H1 (cell line): ENCODE results near the gene TPRN. TPM values are rescaled to one million over a fixed set of nuclear protein-coding genes. Genes with fewer than 3 reads are reported as not detected.
A peak's percentile ranks its signal among the peaks of the same experiment; 100 is the strongest.

ENCODE experiments used
- CTCF ChIA-PET: fragments of 300-600 bp; sonication (Branson Sonifier 250); formaldehyde crosslinking; loops from one replicate; lab custom pipeline; 2021; ENCODE audit not compliant: partially characterized antibody; lab: Charles Lee
- POLR2A ChIA-PET: fragments of 300-600 bp; sonication (Branson Sonifier 250); formaldehyde crosslinking; loops from one replicate; lab custom pipeline; 2021; ENCODE audit warnings: inconsistent platforms; ENCODE audit not compliant: partially characterized antibody; lab: Charles Lee
- DNase-seq, 2 experiments: peaks; one replicate each; pipeline versions ENCODE4 v3.0.0 to v3.0.0-alpha.2; 2010 to 2022; ENCODE audit warnings: low spot score in 2 of 2, low read depth in 1 of 2, mixed read lengths in 1 of 2
- FAIRE-seq: peaks from 2 replicates; lab custom pipeline; 2011; peaks lifted over from hg19 to GRCh38; lab: Jason Lieb, UNC
- H2AFZ ChIP-seq: 2 replicates; pipeline ENCODE4 v1.8.1; 2012; ENCODE audit warnings: low read length, inconsistent platforms
- H2AK5ac ChIP-seq: 2 replicates; pipeline ENCODE4 v1.6.1; 2013; ENCODE audit warnings: low read depth, low read length
- H2BK120ac ChIP-seq: replicated peaks from 2 replicates; pipeline ENCODE3; 2013; ENCODE audit warnings: low read depth, low read length, inconsistent platforms
- H2BK12ac ChIP-seq: 2 replicates; pipeline ENCODE4 v1.6.1; 2013; ENCODE audit warnings: low read depth, low read length
- H2BK15ac ChIP-seq: 2 replicates; pipeline ENCODE4 v1.6.1; 2013; ENCODE audit warnings: low read length
- H2BK20ac ChIP-seq: 2 replicates; pipeline ENCODE4 v1.6.1; 2013; ENCODE audit warnings: low read length
- H2BK5ac ChIP-seq: 2 replicates; pipeline ENCODE4 v1.6.1; 2013; ENCODE audit warnings: low read depth, low read length
- H3K14ac ChIP-seq: 2 replicates; pipeline ENCODE4 v1.6.1; 2013; ENCODE audit warnings: inconsistent platforms; ENCODE audit not compliant: insufficient read length
- H3K18ac ChIP-seq: 2 replicates; pipeline ENCODE4 v1.6.1; 2013; ENCODE audit warnings: low read length; ENCODE audit errors: extremely low read depth
- H3K23ac ChIP-seq: 2 replicates; pipeline ENCODE4 v1.6.1; 2013; ENCODE audit warnings: inconsistent platforms; ENCODE audit not compliant: insufficient read length
- H3K23me2 ChIP-seq: 2 replicates; pipeline ENCODE4 v1.6.1; 2013; ENCODE audit warnings: low read depth, low read length
- H3K27ac ChIP-seq: 2 replicates; pipeline ENCODE4 v1.6.1; 2011; ENCODE audit warnings: low read depth, low read length, inconsistent platforms
- H3K27me3 ChIP-seq, 4 experiments: replicated peaks in 1 of 4; 1 replicate in 1 of 4; 2 replicates in 3 of 4; pipeline versions ENCODE4 v1.6.1 to v1.8.1; 2011 to 2013; ENCODE audit warnings: low read length in 3 of 4, mild to moderate bottlenecking in 3 of 4, inconsistent platforms in 2 of 4, mixed read lengths in 2 of 4, moderate library complexity in 1 of 4; ENCODE audit not compliant: control insufficient read depth in 3 of 4, insufficient read depth in 3 of 4; ENCODE audit errors: extremely low read depth in 1 of 4
- H3K36me3 ChIP-seq, 4 experiments: 2 replicates each; pipeline versions ENCODE4 v1.6.1 to v1.8.1; 2011 to 2013; ENCODE audit warnings: mild to moderate bottlenecking in 4 of 4, low read length in 3 of 4, moderate library complexity in 2 of 4, control low read depth in 1 of 4, inconsistent platforms in 1 of 4; ENCODE audit not compliant: insufficient read depth in 4 of 4, control insufficient read depth in 2 of 4
- H3K4ac ChIP-seq: replicated peaks from 2 replicates; pipeline ENCODE3; 2013; ENCODE audit warnings: low read length, low read depth, mixed read lengths, inconsistent platforms; ENCODE audit not compliant: insufficient read length
- H3K4me1 ChIP-seq, 4 experiments: replicated peaks in 1 of 4; 1 replicate in 1 of 4; 2 replicates in 3 of 4; pipeline versions ENCODE4 v1.6.1 to v1.8.1; 2011 to 2013; ENCODE audit warnings: low read length in 3 of 4, inconsistent platforms in 2 of 4, mixed read lengths in 1 of 4; ENCODE audit not compliant: insufficient read depth in 4 of 4, control insufficient read depth in 3 of 4
- H3K4me2 ChIP-seq, 2 experiments: 2 replicates each; pipeline versions ENCODE4 v1.6.1 to v1.8.1; 2011 to 2013; ENCODE audit warnings: low read depth in 2 of 2, low read length in 2 of 2, control low read depth in 1 of 2, inconsistent platforms in 1 of 2, mild to moderate bottlenecking in 1 of 2; ENCODE audit not compliant: insufficient read depth in 1 of 2
- H3K4me3 ChIP-seq, 4 experiments: fragments of 200-600, 300-600 bp in 1 of 4; sonication (generic), shearing (Covaris generic), sonication (Bioruptor Twin) in 1 of 4; 2 replicates each; pipeline versions ENCODE4 v1.5.1 to v1.8.1; 2011 to 2016; ENCODE audit warnings: low read length in 4 of 4, low read depth in 3 of 4, control low read depth in 2 of 4, inconsistent platforms in 2 of 4, mild to moderate bottlenecking in 2 of 4, mixed read lengths in 1 of 4, moderate library complexity in 1 of 4; ENCODE audit not compliant: insufficient read depth in 2 of 4; ENCODE audit errors: extremely low read depth in 1 of 4
- H3K56ac ChIP-seq: replicated peaks from 2 replicates; pipeline ENCODE3; 2013; ENCODE audit warnings: low read depth, mild to moderate bottlenecking, mixed read lengths, low read length, inconsistent platforms; ENCODE audit not compliant: insufficient read length
- H3K79me1 ChIP-seq: 2 replicates; pipeline ENCODE4 v1.6.1; 2013; ENCODE audit warnings: low read depth, low read length, control low read depth
- H3K79me2 ChIP-seq, 2 experiments: 2 replicates each; pipeline versions ENCODE4 v1.6.1 to v1.8.1; 2012 to 2013; ENCODE audit warnings: low read length in 2 of 2, mild to moderate bottlenecking in 2 of 2, inconsistent platforms in 1 of 2; ENCODE audit not compliant: insufficient read depth in 2 of 2, control insufficient read depth in 1 of 2
- H3K9ac ChIP-seq, 4 experiments: replicated peaks in 1 of 4; 1 replicate in 1 of 4; 2 replicates in 3 of 4; pipeline versions ENCODE4 v1.6.1 to v1.8.1; 2011 to 2013; ENCODE audit warnings: low read depth in 3 of 4, low read length in 3 of 4, control low read depth in 2 of 4, mild to moderate bottlenecking in 2 of 4, moderate library complexity in 2 of 4, inconsistent platforms in 1 of 4; ENCODE audit errors: extremely low read depth in 1 of 4
- H3K9me3 ChIP-seq, 2 experiments: 2 replicates each; pipeline versions ENCODE4 v1.6.1 to v1.8.1; 2012 to 2013; ENCODE audit warnings: mild to moderate bottlenecking in 2 of 2, moderate library complexity in 2 of 2, control low read depth in 1 of 2, inconsistent platforms in 1 of 2, low read depth in 1 of 2, low read length in 1 of 2, mixed read lengths in 1 of 2; ENCODE audit not compliant: insufficient read depth in 2 of 2
- H4K20me1 ChIP-seq, 2 experiments: replicated peaks in 1 of 2; 2 replicates each; pipeline versions ENCODE3 to v1.8.1; 2011 to 2013; ENCODE audit warnings: inconsistent platforms in 2 of 2, low read length in 2 of 2, mild to moderate bottlenecking in 1 of 2; ENCODE audit not compliant: insufficient read depth in 2 of 2, control insufficient read depth in 1 of 2
- H4K5ac ChIP-seq: 2 replicates; pipeline ENCODE4 v1.6.1; 2013; ENCODE audit warnings: low read length, low read depth, mixed read lengths, inconsistent platforms; ENCODE audit not compliant: insufficient read length
- H4K8ac ChIP-seq: 2 replicates; pipeline ENCODE4 v1.8.0; 2013; ENCODE audit warnings: mild to moderate bottlenecking, moderate library complexity, low read length, inconsistent platforms; ENCODE audit not compliant: insufficient read depth; ENCODE audit errors: extremely low read depth
- H4K91ac ChIP-seq: replicated peaks from 2 replicates; pipeline ENCODE3; 2013; ENCODE audit warnings: low read length, mixed read lengths, inconsistent platforms; ENCODE audit not compliant: insufficient read length
- BRCA1 ChIP-seq: IDR thresholded peaks from 2 replicates; pipeline ENCODE4 v1.6.1; 2012; ENCODE audit warnings: low read depth, low read length, improper control_type of control experiment
- FOSL1 ChIP-seq: IDR thresholded peaks from 2 replicates; pipeline ENCODE4 v1.6.1; 2011; ENCODE audit warnings: mild to moderate bottlenecking, low read depth, low read length, moderate library complexity; ENCODE audit not compliant: insufficient read depth
- TAF7 ChIP-seq: optimal IDR thresholded peaks from 2 replicates; pipeline ENCODE3; 2011; ENCODE audit warnings: low read depth, mild to moderate bottlenecking, inconsistent platforms, low read length, moderate library complexity, borderline replicate concordance
- WGBS, 2 experiments: shearing (Covaris generic) in 1 of 2; methylation state at CpG; one replicate each; pipeline versions ENCODE4 v1.1.6 to v1.1.7; 2013 to 2015; ENCODE audit warnings: low lambda C conversion rate in 2 of 2, mixed read lengths in 2 of 2, inconsistent platforms in 1 of 2, low coverage in 1 of 2, missing lambda C conversion rate in 1 of 2; ENCODE audit not compliant: insufficient replicate concordance in 2 of 2, insufficient coverage in 1 of 2, insufficient read length in 1 of 2; ENCODE audit errors: extremely low coverage in 1 of 2, missing lambda C conversion rate in 1 of 2; 5-methylcytosine and 5-hydroxymethylcytosine counted together
- polyA plus RNA-seq, 7 experiments: library from polyadenylated mRNA; depleted of rRNA in 3 of 7; stranded (reverse) in 5 of 7; unstranded in 2 of 7; fragments of >200 nt in 5 of 7; fragments of 200-250 nt in 2 of 7; gene quantifications; 1 replicate in 5 of 7; 2 replicates in 1 of 7; 4 replicates in 1 of 7; pipeline versions ENCODE4 v1.2.1 to v1.2.3, GENCODE V29; 2011 to 2013; ENCODE audit warnings: missing spikeins in 2 of 7, mixed read lengths in 2 of 7
- total RNA-seq: library from RNA; stranded (reverse); fragmentation: NEBNext Ultra II Directional; extraction: Animal tissue kit (Norgen Biotek cat#: 25700); gene quantifications from 2 replicates; pipeline ENCODE4 v1.2.1, GENCODE V29; 2021

The TPRN gene
- total and polyA plus RNA-seq, 2 of the 8 experiments (the other 6 are each of a cell fraction or from before 2014, with no cell fraction given), result 9.7 to 23.2 TPM

DNA sequence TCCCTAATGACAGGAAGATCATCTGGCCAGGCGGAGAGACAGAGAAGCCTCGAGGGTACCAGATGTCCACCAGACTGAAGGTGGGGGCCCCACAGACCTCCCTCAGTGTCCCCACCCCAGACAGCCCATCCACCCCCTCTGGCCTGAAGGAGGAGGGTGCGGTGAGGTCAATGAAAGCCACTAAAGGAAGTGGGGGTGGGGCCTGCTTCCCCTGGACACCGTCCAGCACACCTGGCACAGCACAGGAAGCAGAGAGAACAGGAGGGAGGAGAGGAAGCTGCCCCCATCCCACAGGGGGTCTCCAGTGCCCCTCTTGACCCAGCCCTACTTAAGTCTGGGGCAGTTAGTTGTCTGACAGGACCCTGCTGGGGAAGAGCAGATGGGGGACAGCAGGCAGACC is 41.9 kb downstream of the TPRN start:
- Histone ChIP-seq H4K8ac (no peak overlapping the region), H3K4me2 (no peak overlapping the region), H3K14ac (no peak overlapping the region), H2BK120ac (no peak overlapping the region), H3K4me1 (peaks cover 0 to 13% (median 12%) of the 10 kb centered on the region in 4 experiments; a peak in 6 of 7 replicates), H2BK20ac (no peak overlapping the region), H2AK5ac (no peak overlapping the region), H3K4me3 (no peak overlapping the region), H4K20me1 (peaks cover 0 to 21% of the 10 kb centered on the region in 2 experiments), H3K79me1 (no peaks in the 10 kb centered on the region; the same call in 1 of the 2 replicates), H2BK15ac (0 out of 2 replicates have a peak overlapping the region, but pooled peaks have one; percentile 46), H3K23ac (no peak overlapping the region), H3K27ac (no peak overlapping the region), H3K56ac (no peak overlapping the region), H3K18ac (no peak overlapping the region), H2AFZ (no peak overlapping the region), H4K5ac (no peak overlapping the region), H3K9ac (no peak overlapping the region), H3K4ac (no peak overlapping the region), H2BK5ac (no peak overlapping the region), H4K91ac (no peak overlapping the region), H3K79me2 (no peaks in the 10 kb centered on the region), H3K27me3 (peaks cover 49 to 87% (median 84%) of the 10 kb centered on the region in 4 experiments), H3K23me2 (peaks cover 10% of the 10 kb centered on the region; the same call in 1 of the 2 replicates), H2BK12ac (no peak overlapping the region), H3K9me3 (no peaks in the 10 kb centered on the region), H3K36me3 (no peaks in the 10 kb centered on the region)
- ChIA-PET CTCF (interaction anchor here (1.1 to 1.3 kb wide), 2 partner anchors 16 to 129 kb away, joined by 4 read pairs; no protein-coding TSS in a partner anchor), POLR2A (interaction anchor here (1.1 to 2.9 kb wide), 2 partner anchors 11 to 82 kb away, joined by 3 to 7 read pairs; partner anchors contain the start of genes LRRC26 and TUBB4B)
- TF ChIP-seq BRCA1 (no peak), FOSL1 (no peak), TAF7 (no peak)
- FAIRE-seq, result no peak
- WGBS, 2 experiments, result 80% methylated on average over 3 of the region's 4 CpGs; no CpG with 5 or more reads in 1 of the 2 experiments
- no peak for DNase-seq
